Heart right ventricle (tissue), 16 donors: Measurements from ENCODE around the gene PNISR. TPM values are rescaled to one million over a fixed set of nuclear protein-coding genes. Genes with fewer than 3 reads are reported as not detected.

Source experiments
- ATAC-seq, 8 donors: fragments of 200-7000 bp; cut with Tn5 transposase; one replicate each; pipeline ENCODE4 v1.9.1; 2020; ENCODE audit warnings: mild to moderate bottlenecking in 8 of 8, moderate library complexity in 8 of 8, moderate number of reproducible peaks in 1 of 8
- DNase-seq, 2 donors: peaks; one replicate each; pipeline ENCODE4 v3.0.0-alpha.2; 2020
- H3K27ac ChIP-seq, 10 donors: fragments of 200-600 bp; sonication (generic) in 2 of 10; one replicate each; pipeline versions ENCODE4 v1.5.0 to v1.8.0; 2020 to 2022; ENCODE audit warnings: mild to moderate bottlenecking in 3 of 10
- H3K27me3 ChIP-seq, 7 donors: fragments of 200-600 bp; one replicate each; pipeline ENCODE4 v1.8.0; 2021 to 2022; ENCODE audit warnings: mild to moderate bottlenecking in 2 of 7
- H3K36me3 ChIP-seq, 9 donors: fragments of 200-600 bp; sonication (generic) in 1 of 9; one replicate each; pipeline versions ENCODE4 v1.5.0 to v1.8.0; 2020 to 2022; ENCODE audit warnings: mild to moderate bottlenecking in 2 of 9
- H3K4me1 ChIP-seq, 9 donors: fragments of 200-600 bp; sonication (generic) in 1 of 9; one replicate each; pipeline versions ENCODE4 v1.5.0 to v1.8.0; 2020 to 2022; ENCODE audit warnings: mild to moderate bottlenecking in 4 of 9
- H3K4me3 ChIP-seq, 10 donors: fragments of 200-600 bp; sonication (generic) in 2 of 10; one replicate each; pipeline versions ENCODE4 v1.5.0 to v1.8.0; 2020 to 2022; ENCODE audit warnings: mild to moderate bottlenecking in 7 of 10, moderate library complexity in 2 of 10
- H3K9me3 ChIP-seq, 11 donors: fragments of 200-600 bp in 10 of 11; sonication (generic) in 2 of 11; one replicate each; pipeline versions ENCODE4 v1.5.0 to v1.8.0; 2013 to 2022; ENCODE audit warnings: mild to moderate bottlenecking in 2 of 11, control low read depth in 1 of 11, moderate library complexity in 1 of 11
- CTCF ChIP-seq, 9 donors: fragments of 200-600 bp; sonication (generic) in 2 of 9; IDR thresholded peaks; one replicate each; pipeline versions ENCODE4 v1.5.0 to v1.8.0; 2021 to 2022; ENCODE audit warnings: antibody characterized with exemption in 9 of 9, mild to moderate bottlenecking in 5 of 9, moderate library complexity in 1 of 9
- WGBS, 2 donors: extraction: QIAGEN DNeasy Blood & Tissue Kit; methylation state at CpG; one replicate each; pipeline ENCODE4 v1.1.7; 2013; ENCODE audit warnings: inconsistent platforms in 1 of 2; 5-methylcytosine and 5-hydroxymethylcytosine counted together
- intact Hi-C, 10 donors: fragments of 100-400 bp; cut with DNase I; formaldehyde crosslinking; loops; one replicate each; pipeline versions ENCODE4 v1.11.1 to v1.14.2; 2022
- polyA plus RNA-seq, 2 donors: library from polyadenylated mRNA; stranded (reverse); fragments of 200-250 nt; gene quantifications; one replicate each; pipeline ENCODE4 v1.2.3, GENCODE V29; 2013
- total RNA-seq, 10 donors: library from RNA; stranded (reverse); fragmentation: NEBNext Ultra II Directional in 3 of 10; extraction: Animal tissue kit (Norgen Biotek cat#: 25700) in 3 of 10; gene quantifications; one replicate each; pipeline versions ENCODE4 v1.2.1 to v1.2.4, GENCODE V29; 2021 to 2023
- donor health status: Arrhythmogenic right ventricular cardiomyopathy.
- donor health status: ischemic (EF 13 %, LVEDD 7.1; RV severe dilation, severe dysfunction).
- donor health status: healthy with polysubstance abuse.
- donor health status: DM: no; HTN: yes; CAD: no.
- donor health status: DM: no; HTN: no; CAD: no.
- donor health status: ischemic (EF 25% LVEDD 6.9; RV normal size, moderate dysfunction).
- donor health status: ischemic (EF 25% LVEDD 5.7; RV mildly dilated, moderate dysfunction).
- donor health status: healthy.
- donor health status: DM: yes; HTN: yes; CAD: no.
- donor health status: Ischemic cardiomyopathy.
- donor health status: ischemic (EF 35%, LVEDD 5.7; RV mildly dilated, moderate dysfunction).
- donor health status: nonischemic (EF 11% LVEDD 7.7; RV severe dilation, severe dysfunction).
- donor health status: DM: yes; HTN: yes; CAD: no.
- donor health status: PGD.
- donor health status: ischemic (EF 29% LVEDD 5.4; RV normal size, mild dysfunction).
- donor health status: nonischemic (EF 23%, LVEDD 6.1; RV moderate dilation, normal function).

PNISR gene
- total and polyA plus RNA-seq, 12 donors: 17.8 to 105 (median 50.1) TPM

GRCh38 chr6:99362678-99363268 lies 62.3 kb downstream of the PNISR start:
- no peak overlapping the region for H3K27ac ChIP-seq
- H3K27me3 ChIP-seq: peaks cover 0 to 16% (median 4%) of the 10 kb centered on the region in 7 donors
- intact Hi-C loops: no loop called here
- no peak for TF ChIP-seq CTCF (IDR thresholded peaks at IDR 0.05)
- no peak overlapping the region for H3K4me3 ChIP-seq
- H3K9me3 ChIP-seq: no peaks in the 10 kb centered on the region
- no peaks in the 10 kb centered on the region for H3K4me1 ChIP-seq
- ATAC-seq (no peak), DNase-seq (no peak)
- WGBS, 2 donors: 94% methylated on average over 1 of the region's 1 CpG
- H3K36me3 ChIP-seq: no peaks in the 10 kb centered on the region

GRCh38 chr6:99359800-99360199 lies 65.3 kb downstream of the PNISR start:
- Histone ChIP-seq H3K9me3 (no peaks in the 10 kb centered on the region), H3K36me3 (no peaks in the 10 kb centered on the region), H3K4me1 (no peaks in the 10 kb centered on the region), H3K4me3 (no peak overlapping the region), H3K27me3 (peaks cover 0 to 21% (median 4%) of the 10 kb centered on the region in 7 donors), H3K27ac (no peak overlapping the region)
- ATAC-seq (no peak), DNase-seq (no peak)
- 76 to 77% methylated on average over 1 of the region's 1 CpG for WGBS, 2 donors
- TF ChIP-seq CTCF (IDR thresholded peaks at IDR 0.05): no peak
- intact Hi-C loops: no loop called here

DNA sequence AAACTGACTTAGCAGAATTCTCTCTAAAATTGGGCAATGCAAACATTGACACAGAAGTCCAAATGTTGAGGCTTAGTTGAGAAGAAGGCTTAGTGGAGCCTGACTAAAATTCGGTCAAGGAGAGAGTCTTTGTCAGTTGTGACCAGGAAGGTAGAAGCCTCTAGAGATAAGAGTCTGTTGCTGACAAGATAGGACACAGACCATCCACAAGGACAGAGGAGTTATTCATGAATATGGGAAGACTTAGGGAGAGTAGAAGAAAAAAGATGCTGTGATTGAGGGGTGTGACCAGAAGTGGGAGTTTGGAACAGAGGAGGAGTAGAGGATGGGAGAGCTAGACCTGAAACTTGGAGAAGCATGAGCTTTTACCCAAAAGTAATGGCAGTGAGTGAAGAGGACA lies 68.5 kb downstream of the PNISR start:
- TF ChIP-seq CTCF (IDR thresholded peaks at IDR 0.05): no peak
- H3K27me3 ChIP-seq: peaks cover 0 to 50% (median 19%) of the 10 kb centered on the region in 7 donors
- no peak overlapping the region for H3K4me3 ChIP-seq
- no peak for ATAC-seq
- DNase-seq: no peak
- no peaks in the 10 kb centered on the region for H3K4me1 ChIP-seq
- no peaks in the 10 kb centered on the region for H3K36me3 ChIP-seq
- intact Hi-C loops: no loop called here
- no peak overlapping the region for H3K27ac ChIP-seq
- 57 to 79% methylated on average over 1 of the region's 1 CpG for WGBS, 2 donors
- H3K9me3 ChIP-seq: no peaks in the 10 kb centered on the region

DNA sequence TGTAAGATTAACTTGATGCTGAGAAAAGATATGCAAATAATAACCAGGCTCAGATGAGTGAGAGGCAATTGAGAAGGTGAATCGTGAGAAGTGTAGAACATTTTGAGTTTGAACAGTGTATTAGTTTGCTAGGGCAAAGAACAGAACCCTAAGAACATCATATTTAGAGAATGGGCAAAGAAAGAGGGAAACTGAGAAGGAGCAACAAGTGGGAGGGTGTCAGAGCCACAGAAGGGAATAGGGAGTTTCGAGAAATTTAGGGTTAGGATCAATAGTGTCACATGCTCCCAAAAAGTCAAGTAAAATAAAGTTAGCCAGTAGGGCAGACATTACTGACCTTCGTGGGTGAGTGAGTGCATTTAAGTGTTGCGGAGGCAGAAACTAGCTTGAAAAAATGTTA lies 70.1 kb downstream of the PNISR start:
- Histone ChIP-seq H3K9me3 (no peaks in the 10 kb centered on the region), H3K27me3 (peaks cover 0 to 67% (median 33%) of the 10 kb centered on the region in 7 donors), H3K4me3 (no peak overlapping the region), H3K36me3 (no peaks in the 10 kb centered on the region), H3K27ac (no peak overlapping the region), H3K4me1 (peaks cover 0 to 3% (median 2%) of the 10 kb centered on the region in 9 donors)
- no peak for DNase-seq
- intact Hi-C loops: no loop called here
- no peak for TF ChIP-seq CTCF (IDR thresholded peaks at IDR 0.05)
- WGBS, 2 donors: 70 to 78% methylated on average over 4 of the region's 4 CpGs
- no peak for ATAC-seq
